GM12891 (cell line): ENCODE measurements around the gene SENP1.

Experiments used
- SPI1 ChIP-seq: IDR thresholded peaks from 2 replicates; pipeline ENCODE4 v1.6.1; 2011; ENCODE audit warnings: low read depth, low read length, control low read depth
- TAF1 ChIP-seq: IDR thresholded peaks from 2 replicates; pipeline ENCODE4 v1.6.1; 2011; ENCODE audit warnings: low read depth, low read length, control low read depth

DNA sequence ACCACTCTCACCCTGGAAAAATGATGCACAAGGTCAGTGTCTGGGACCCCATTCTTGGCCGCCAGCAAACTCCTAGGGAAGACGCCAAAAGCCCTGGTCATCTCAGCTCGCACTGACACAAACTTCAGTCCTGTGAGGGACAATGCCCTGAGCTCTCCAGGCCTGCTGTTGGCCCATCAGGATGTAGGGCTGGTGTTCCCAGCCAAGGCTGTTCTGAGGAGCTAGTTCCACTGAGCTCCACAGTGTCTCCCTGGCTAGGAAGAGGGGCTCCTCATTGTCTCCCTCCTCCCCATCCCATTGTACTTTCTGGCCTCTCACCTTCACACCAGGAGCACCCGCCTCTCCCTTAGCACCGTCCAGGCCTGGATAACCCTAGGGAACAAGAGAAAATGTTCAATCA lies 112.4 kb downstream of the SENP1 start:
- TF ChIP-seq SPI1: no peak
- TF ChIP-seq TAF1: no peak
